K562 (cell line): ENCODE results near the gene MDC1. TPM values are rescaled to one million over a fixed set of nuclear protein-coding genes. Genes with fewer than 3 reads are reported as not detected.

Experiments used
- CHD1 ChIP-seq: fragments of 200-600 bp; sonication (generic); IDR thresholded peaks from one replicate; pipeline ENCODE4 v1.6.1; 2012; ENCODE audit warnings: mild to moderate bottlenecking, moderate library complexity, low read length, inconsistent platforms
- EP300 ChIP-seq: IDR thresholded peaks from 2 replicates; pipeline ENCODE4 v1.6.1; 2012; ENCODE audit warnings: low read length, improper control_type of control experiment
- GTF2A2 ChIP-seq: IDR thresholded peaks from 2 replicates; pipeline ENCODE4 v1.6.1; 2016; ENCODE audit warnings: mild to moderate bottlenecking, missing genetic modification characterization, missing compliant biosample characterization
- HDAC8 ChIP-seq: fragments of 450-650 bp; IDR thresholded peaks from 2 replicates; pipeline ENCODE4 v1.6.1; 2016; ENCODE audit warnings: mild to moderate bottlenecking, missing genetic modification characterization, moderate library complexity, missing compliant biosample characterization
- HNRNPUL1 ChIP-seq: fragments of 200-400 bp; formaldehyde crosslinking; IDR thresholded peaks from 2 replicates; pipeline ENCODE4 v1.6.1; 2017; ENCODE audit warnings: low read length
- MXI1 ChIP-seq: IDR thresholded peaks from 2 replicates; pipeline ENCODE4 v1.6.1; 2011; ENCODE audit warnings: low read depth, mild to moderate bottlenecking, improper control_type of control experiment, low read length
- NFIC ChIP-seq: fragments of 450-650 bp; IDR thresholded peaks from 2 replicates; pipeline ENCODE4 v1.6.1; 2017; ENCODE audit warnings: mild to moderate bottlenecking, inconsistent platforms
- NR1H2 ChIP-seq: sonication (generic); formaldehyde crosslinking; IDR thresholded peaks from 2 replicates; pipeline ENCODE4 v1.4.0; 2020; ENCODE audit warnings: mild to moderate bottlenecking, missing genetic modification reagents
- PCBP2 ChIP-seq: fragments of 200-400 bp; formaldehyde crosslinking; IDR thresholded peaks from 2 replicates; pipeline ENCODE4 v1.6.1; 2018; ENCODE audit warnings: low read length, low read depth, mild to moderate bottlenecking, moderate library complexity; ENCODE audit not compliant: poor library complexity, severe bottlenecking
- POLR2AphosphoS2 ChIP-seq: IDR thresholded peaks from 2 replicates; pipeline ENCODE4 v1.6.1; 2012; ENCODE audit warnings: low read length, improper control_type of control experiment
- RBBP5 ChIP-seq: fragments of 200-600 bp; sonication (generic); IDR thresholded peaks from 2 replicates; pipeline ENCODE4 v1.6.1; 2012; ENCODE audit warnings: borderline replicate concordance, mild to moderate bottlenecking, low read length, control low read depth, inconsistent platforms; ENCODE audit not compliant: insufficient read depth, poor library complexity, severe bottlenecking
- SMARCA4 ChIP-seq: fragments of 450-650 bp; IDR thresholded peaks from 2 replicates; pipeline ENCODE4 v1.6.1; 2016
- SMARCC2 ChIP-seq: fragments of 450-650 bp; IDR thresholded peaks from 2 replicates; pipeline ENCODE4 v1.6.1; 2017; ENCODE audit warnings: antibody characterized with exemption, moderate library complexity, mild to moderate bottlenecking, low read depth
- TAF7 ChIP-seq: fragments of 450-650 bp; IDR thresholded peaks from 2 replicates; pipeline ENCODE4 v1.6.1; 2016; ENCODE audit warnings: missing genetic modification characterization, missing compliant biosample characterization
- XRCC4 ChIP-seq: IDR thresholded peaks from one replicate; pipeline ENCODE4 v1.6.1; 2011; ENCODE audit not compliant: insufficient read depth, insufficient read length; ENCODE audit errors: extremely low read depth
- XRCC5 ChIP-seq: fragments of 200-400 bp; formaldehyde crosslinking; IDR thresholded peaks from 2 replicates; pipeline ENCODE4 v1.6.1; 2017; ENCODE audit warnings: low read depth, mild to moderate bottlenecking, low read length
- ZNF263 ChIP-seq: sonication (generic); formaldehyde crosslinking; IDR thresholded peaks from 2 replicates; pipeline ENCODE4 v1.8.0; 2022; ENCODE audit warnings: mild to moderate bottlenecking, missing genetic modification reagents, borderline replicate concordance
- ZNF766 ChIP-seq: fragments of 200-800 bp; sonication (Bioruptor generic); conservative IDR thresholded peaks from 2 replicates; pipeline ENCODE4 v1.6.1; 2016; ENCODE audit warnings: missing genetic modification characterization, missing compliant biosample characterization
- ZNF77 ChIP-seq: fragments of 250-450 bp; sonication (Bioruptor Pico); IDR thresholded peaks from 2 replicates; pipeline ENCODE4 v1.5.0; 2020
- polyA plus RNA-seq, 8 experiments: library from polyadenylated mRNA; depleted of rRNA in 4 of 8; stranded (reverse) in 5 of 8; unstranded in 3 of 8; fragments of >200 nt; fragmentation: Nextera tagmentation in 2 of 8; fragmentation: Illumina TruSeq in 1 of 8; extraction: Ambion mirVana in 2 of 8; extraction: Trizol in 1 of 8; gene quantifications; 2 replicates each; pipeline versions ENCODE4 v1.2.1 to v1.2.3, GENCODE V29; 2011 to 2014; ENCODE audit warnings: inconsistent platforms in 1 of 8, missing spikeins in 1 of 8
- total RNA-seq, 7 experiments: library from RNA; depleted of rRNA in 6 of 7; stranded (reverse); fragments of >200 nt in 6 of 7; fragmentation: Illumina TruSeq in 2 of 7; extraction: Trizol in 2 of 7; gene quantifications; 2 replicates each; pipeline versions ENCODE4 v1.2.1 to v1.2.3, GENCODE V29; 2011 to 2021; ENCODE audit warnings: low replicate concordance in 1 of 7
- TF ChIP-seq, protein P1 (sequence below): fragments of 250-450 bp; sonication (Bioruptor Pico); IDR thresholded peaks from 2 replicates; pipeline ENCODE4 v1.5.0; 2021
- TF ChIP-seq, protein P2 (sequence below): fragments of 250-450 bp; sonication (Bioruptor Pico); IDR thresholded peaks from 2 replicates; pipeline ENCODE4 v1.8.0; 2022; ENCODE audit warnings: inconsistent platforms
- TF ChIP-seq, protein P3 (sequence below): fragments of 450-650 bp; conservative IDR thresholded peaks from 2 replicates; pipeline ENCODE4 v1.6.1; 2016; ENCODE audit warnings: missing genetic modification characterization, low read depth, mild to moderate bottlenecking, control low read depth, missing compliant biosample characterization
- TF ChIP-seq, protein P4 (sequence below): fragments of 250-450 bp; sonication (Bioruptor Pico); IDR thresholded peaks from 2 replicates; pipeline ENCODE4 v1.5.1; 2021; ENCODE audit warnings: mild to moderate bottlenecking

Gene MDC1
- total and polyA plus RNA-seq, 9 of the 15 experiments (the other 6 are each of a cell fraction or from before 2014, with no cell fraction given) = 8.2 to 114 (median 20.0) TPM

DNA sequence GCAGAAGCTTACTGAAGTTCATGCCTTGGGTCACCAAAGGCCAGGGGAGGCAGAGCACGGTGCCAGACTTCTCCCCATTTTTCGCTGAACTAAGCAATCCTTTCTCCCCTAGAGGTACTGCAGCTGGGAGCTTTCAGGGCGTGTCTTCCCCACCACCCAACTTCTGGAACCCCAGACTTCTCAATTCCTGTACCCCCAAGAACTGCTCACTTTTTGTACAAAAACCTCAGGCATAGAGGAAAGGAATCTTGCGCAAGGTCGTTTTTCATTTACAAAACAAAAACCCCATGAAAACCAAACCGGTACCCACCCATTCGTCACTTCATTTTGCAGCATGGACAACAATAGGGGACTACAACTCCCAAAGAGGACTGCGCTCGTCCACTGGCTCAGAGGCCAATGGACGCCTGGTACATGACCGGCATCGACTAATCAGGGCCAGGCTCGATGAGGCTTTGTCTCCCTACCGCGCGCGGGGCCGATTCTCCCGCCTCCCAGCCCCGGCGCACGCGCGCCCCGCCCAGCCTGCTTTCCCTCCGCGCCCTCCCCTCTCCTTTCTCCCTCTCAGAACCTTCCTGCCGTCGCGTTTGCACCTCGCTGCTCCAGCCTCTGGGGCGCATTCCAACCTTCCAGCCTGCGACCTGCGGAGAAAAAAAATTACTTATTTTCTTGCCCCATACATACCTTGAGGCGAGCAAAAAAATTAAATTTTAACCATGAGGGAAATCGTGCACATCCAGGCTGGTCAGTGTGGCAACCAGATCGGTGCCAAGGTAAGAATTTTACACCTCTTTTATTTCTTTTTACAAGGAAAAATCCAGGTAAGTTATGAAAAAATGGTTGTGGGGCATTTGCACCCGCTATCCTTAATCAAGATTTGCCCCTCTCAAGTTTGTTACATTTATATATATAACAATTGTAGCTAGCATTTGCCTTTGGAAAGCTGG, 3.0 kb upstream of the MDC1 start, which contains the start of gene TUBB (continued):
- TF ChIP-seq SMARCC2 (no peak), HDAC8 (tag) (no peak), RBBP5 (peak; percentile 34), NR1H2 (CRISPR knock-in tag) (no peak), HNRNPUL1 (no peak), ZNF263 (CRISPR knock-in tag) (no peak; the same call in 1 of the 2 replicates), SMARCA4 (0 out of 2 replicates have a peak, but pooled peaks have one; percentile 26), CHD1 (peak; percentile 57), XRCC5 (no peak), POLR2AphosphoS2 (peak; percentile 92; the same call in 1 of the 2 replicates), MXI1 (peak; percentile 84), ZNF77 (no peak), XRCC4 (no peak), EP300 (peak; percentile 39; the same call in 1 of the 2 replicates), TAF7 (tag) (peak; percentile 94), GTF2A2 (tag) (no peak), ZNF766 (CRISPR knock-in tag) (peak; percentile 15; the same call in 1 of the 2 replicates), PCBP2 (no peak), NFIC (peak; percentile 47; the same call in 1 of the 2 replicates)
- TF ChIP-seq, protein P1, sequence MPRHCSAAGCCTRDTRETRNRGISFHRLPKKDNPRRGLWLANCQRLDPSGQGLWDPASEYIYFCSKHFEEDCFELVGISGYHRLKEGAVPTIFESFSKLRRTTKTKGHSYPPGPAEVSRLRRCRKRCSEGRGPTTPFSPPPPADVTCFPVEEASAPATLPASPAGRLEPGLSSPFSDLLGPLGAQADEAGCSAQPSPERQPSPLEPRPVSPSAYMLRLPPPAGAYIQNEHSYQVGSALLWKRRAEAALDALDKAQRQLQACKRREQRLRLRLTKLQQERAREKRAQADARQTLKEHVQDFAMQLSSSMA = no peak
- TF ChIP-seq, protein P2, sequence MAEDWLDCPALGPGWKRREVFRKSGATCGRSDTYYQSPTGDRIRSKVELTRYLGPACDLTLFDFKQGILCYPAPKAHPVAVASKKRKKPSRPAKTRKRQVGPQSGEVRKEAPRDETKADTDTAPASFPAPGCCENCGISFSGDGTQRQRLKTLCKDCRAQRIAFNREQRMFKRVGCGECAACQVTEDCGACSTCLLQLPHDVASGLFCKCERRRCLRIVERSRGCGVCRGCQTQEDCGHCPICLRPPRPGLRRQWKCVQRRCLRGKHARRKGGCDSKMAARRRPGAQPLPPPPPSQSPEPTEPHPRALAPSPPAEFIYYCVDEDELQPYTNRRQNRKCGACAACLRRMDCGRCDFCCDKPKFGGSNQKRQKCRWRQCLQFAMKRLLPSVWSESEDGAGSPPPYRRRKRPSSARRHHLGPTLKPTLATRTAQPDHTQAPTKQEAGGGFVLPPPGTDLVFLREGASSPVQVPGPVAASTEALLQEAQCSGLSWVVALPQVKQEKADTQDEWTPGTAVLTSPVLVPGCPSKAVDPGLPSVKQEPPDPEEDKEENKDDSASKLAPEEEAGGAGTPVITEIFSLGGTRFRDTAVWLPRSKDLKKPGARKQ (CRISPR knock-in tag) = no peak
- TF ChIP-seq, protein P3, sequence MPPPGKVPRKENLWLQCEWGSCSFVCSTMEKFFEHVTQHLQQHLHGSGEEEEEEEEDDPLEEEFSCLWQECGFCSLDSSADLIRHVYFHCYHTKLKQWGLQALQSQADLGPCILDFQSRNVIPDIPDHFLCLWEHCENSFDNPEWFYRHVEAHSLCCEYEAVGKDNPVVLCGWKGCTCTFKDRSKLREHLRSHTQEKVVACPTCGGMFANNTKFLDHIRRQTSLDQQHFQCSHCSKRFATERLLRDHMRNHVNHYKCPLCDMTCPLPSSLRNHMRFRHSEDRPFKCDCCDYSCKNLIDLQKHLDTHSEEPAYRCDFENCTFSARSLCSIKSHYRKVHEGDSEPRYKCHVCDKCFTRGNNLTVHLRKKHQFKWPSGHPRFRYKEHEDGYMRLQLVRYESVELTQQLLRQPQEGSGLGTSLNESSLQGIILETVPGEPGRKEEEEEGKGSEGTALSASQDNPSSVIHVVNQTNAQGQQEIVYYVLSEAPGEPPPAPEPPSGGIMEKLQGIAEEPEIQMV (tag) = no peak
- TF ChIP-seq, protein P4, sequence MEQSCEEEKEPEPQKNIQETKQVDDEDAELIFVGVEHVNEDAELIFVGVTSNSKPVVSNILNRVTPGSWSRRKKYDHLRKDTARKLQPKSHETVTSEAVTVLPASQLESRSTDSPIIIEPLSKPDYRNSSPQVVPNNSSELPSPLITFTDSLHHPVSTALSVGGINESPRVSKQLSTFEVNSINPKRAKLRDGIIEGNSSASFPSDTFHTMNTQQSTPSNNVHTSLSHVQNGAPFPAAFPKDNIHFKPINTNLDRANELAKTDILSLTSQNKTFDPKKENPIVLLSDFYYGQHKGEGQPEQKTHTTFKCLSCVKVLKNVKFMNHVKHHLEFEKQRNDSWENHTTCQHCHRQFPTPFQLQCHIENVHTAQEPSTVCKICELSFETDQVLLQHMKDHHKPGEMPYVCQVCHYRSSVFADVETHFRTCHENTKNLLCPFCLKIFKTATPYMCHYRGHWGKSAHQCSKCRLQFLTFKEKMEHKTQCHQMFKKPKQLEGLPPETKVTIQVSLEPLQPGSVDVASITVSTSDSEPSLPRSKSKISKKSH (CRISPR knock-in tag) = no peak
